ENCODE results near the gene BRINP1. TPM values are rescaled to one million over a fixed set of nuclear protein-coding genes. Genes with fewer than 3 reads are reported as not detected.

The BRINP1 gene
- total RNA-seq, 2 experiments from 2014 or later = not detected

DNA sequence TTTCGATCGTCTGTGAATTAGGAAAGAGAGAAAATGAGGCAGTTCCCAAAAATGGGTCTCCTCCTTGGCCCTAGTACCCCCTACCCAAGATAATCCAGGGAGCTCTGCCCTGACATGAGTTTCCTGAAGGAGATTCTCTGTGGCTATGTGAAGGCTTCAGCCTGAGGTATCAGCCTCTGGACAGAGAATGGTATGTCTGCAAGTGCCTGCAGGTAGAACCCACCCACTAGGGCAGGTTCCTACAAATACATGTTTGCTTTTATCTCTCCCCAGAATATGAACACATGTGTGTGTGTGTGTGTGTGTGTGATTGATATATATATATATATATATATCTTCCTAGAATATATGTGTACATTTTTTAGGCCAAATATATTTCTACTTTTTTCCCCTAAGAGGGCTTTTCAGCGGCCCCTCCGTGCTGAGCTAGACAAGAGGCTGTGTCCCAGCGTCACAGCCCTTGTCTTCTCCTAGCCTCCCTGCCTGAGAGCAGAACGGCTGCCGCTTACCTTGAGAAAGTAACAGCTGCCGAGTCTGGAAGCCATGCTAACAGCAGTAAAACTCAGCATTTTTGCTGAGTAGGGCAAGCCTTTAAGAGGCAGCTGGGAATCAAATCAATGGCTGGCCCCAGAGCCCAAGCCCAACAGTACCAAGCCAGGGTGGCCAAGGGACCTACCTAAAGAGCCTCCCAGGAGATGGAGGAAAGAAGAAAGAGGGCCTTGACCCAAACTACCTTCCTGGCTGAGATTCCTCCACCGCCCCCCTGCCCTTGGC lies 2.1 kb downstream of the BRINP1 start:
- peaks cover 5% of the 10 kb centered on the region for H3K9me3 Mint-ChIP-seq
- CTCF ChIA-PET = no interaction called here

DNA sequence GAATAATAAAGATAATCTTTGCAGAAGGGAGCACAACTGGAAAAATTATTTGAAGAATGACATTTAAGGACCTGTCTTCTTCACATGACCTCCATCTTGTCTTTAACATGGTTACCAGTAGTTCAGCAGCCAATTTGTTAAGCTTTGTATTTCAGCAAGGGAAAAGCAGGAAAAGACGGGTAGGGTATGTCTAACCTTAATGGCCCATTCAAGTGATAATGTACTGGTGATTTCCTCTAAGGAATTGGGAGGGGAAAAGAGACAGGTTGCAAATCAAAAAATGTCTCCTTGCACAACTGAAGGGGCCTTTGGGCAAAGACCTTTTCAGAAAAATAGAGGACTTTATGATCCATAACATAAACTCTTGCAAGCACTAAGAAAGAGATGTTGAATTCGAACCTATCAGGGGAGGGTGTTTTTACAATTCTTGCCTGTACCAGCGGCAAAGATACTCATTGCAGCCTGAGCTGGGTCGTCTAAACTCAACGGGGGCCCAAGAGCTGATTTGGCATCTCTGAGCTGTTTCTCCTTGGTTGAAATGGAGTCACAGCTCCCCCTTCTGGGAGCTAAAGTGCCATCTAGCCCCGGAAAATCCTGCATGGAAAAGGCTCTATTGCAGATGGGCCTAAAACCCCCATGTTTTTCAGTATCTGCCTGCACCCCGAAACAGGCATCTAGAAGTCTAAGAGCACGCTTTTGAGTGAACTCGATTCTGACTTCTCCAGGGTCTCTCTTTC lies 3.8 kb downstream of the BRINP1 start:
- DNase-seq = no peak
- peaks cover 17% of the 10 kb centered on the region for H3K27me3 Mint-ChIP-seq
- CTCF ChIA-PET = interaction anchor here (0.6 kb wide), 1 partner anchor 243 kb away, joined by 6 read pairs; no protein-coding TSS in a partner anchor

More for the DNA sequence above, 2.1 kb downstream of the BRINP1 start:
- Mint-ChIP-seq H3K36me3 (ENCODE audit: low read depth) (peaks cover 3% of the 10 kb centered on the region), H3K27ac (no peak overlapping the region), H3K4me1 (no peaks in the 10 kb centered on the region), H3K27me3 (peaks cover 21% of the 10 kb centered on the region), H3K4me3 (no peak overlapping the region)
- POLR2A ChIA-PET = no interaction called here
- no peak for DNase-seq

GRCh38 chr9:119360237-119360636 lies 9.0 kb downstream of the BRINP1 start:
- Mint-ChIP-seq H3K9me3 (no peaks in the 10 kb centered on the region), H3K36me3 (ENCODE audit: low read depth) (no peaks in the 10 kb centered on the region), H3K4me3 (no peak overlapping the region), H3K4me1 (no peaks in the 10 kb centered on the region), H3K27me3 (no peaks in the 10 kb centered on the region), H3K27ac (no peak overlapping the region)
- DNase-seq = no peak
- ChIA-PET POLR2A (no interaction called here), CTCF (no interaction called here)

More for the DNA sequence above, 3.8 kb downstream of the BRINP1 start:
- POLR2A ChIA-PET = no interaction called here
- H3K27ac Mint-ChIP-seq = no peak overlapping the region
- H3K36me3 Mint-ChIP-seq (ENCODE audit: low read depth) = peaks cover 3% of the 10 kb centered on the region
- H3K9me3 Mint-ChIP-seq = no peaks in the 10 kb centered on the region
- no peak overlapping the region for H3K4me3 Mint-ChIP-seq
- H3K4me1 Mint-ChIP-seq = no peaks in the 10 kb centered on the region

DNA sequence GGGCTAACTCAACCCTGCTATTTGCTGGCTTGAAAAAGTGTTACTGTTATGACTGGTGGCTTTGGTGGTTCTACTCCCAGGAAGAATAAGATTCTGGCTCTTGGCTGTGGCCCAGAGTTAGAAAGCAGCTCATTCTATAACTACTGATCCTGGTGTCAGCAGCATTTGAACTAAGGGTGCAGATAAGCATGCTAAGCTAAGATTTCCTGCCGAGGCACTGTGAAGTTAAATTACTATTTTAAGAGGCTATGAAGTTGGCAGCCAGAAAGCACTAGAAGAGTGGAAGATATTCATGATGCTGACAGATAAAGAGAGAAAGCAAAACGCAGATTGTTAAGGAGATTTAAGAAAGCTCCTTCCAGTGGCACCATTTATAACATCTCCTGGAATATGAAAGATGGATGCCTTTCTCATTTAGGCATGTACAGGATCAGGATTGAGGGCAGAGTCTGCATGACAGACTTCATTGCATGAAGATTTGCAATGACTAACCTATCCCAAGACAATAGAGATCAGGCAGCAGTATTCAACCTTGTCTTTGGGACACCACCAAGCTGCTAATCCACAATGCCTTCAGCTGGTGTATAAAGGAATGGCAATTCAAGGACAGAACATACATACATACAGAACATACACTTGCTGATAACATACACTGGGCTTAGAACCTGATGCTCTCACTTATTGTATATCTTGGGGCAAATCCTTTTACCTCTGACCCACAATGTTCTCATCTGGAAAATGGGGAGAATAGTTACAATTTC lies 11.7 kb downstream of the BRINP1 start:
- ChIA-PET CTCF (no interaction called here), POLR2A (no interaction called here)
- Mint-ChIP-seq H3K27me3 (no peaks in the 10 kb centered on the region), H3K9me3 (no peaks in the 10 kb centered on the region), H3K27ac (no peak overlapping the region), H3K36me3 (ENCODE audit: low read depth) (no peaks in the 10 kb centered on the region), H3K4me3 (no peak overlapping the region), H3K4me1 (no peaks in the 10 kb centered on the region)
- DNase-seq = no peak

GRCh38 chr9:119349351-119349825 lies 19.8 kb downstream of the BRINP1 start:
- ChIA-PET CTCF (no interaction called here), POLR2A (no interaction called here)
- no peak for DNase-seq
- Mint-ChIP-seq H3K4me1 (no peaks in the 10 kb centered on the region), H3K36me3 (ENCODE audit: low read depth) (no peaks in the 10 kb centered on the region), H3K27ac (no peak overlapping the region), H3K9me3 (no peaks in the 10 kb centered on the region), H3K4me3 (no peak overlapping the region), H3K27me3 (no peaks in the 10 kb centered on the region)

DNA sequence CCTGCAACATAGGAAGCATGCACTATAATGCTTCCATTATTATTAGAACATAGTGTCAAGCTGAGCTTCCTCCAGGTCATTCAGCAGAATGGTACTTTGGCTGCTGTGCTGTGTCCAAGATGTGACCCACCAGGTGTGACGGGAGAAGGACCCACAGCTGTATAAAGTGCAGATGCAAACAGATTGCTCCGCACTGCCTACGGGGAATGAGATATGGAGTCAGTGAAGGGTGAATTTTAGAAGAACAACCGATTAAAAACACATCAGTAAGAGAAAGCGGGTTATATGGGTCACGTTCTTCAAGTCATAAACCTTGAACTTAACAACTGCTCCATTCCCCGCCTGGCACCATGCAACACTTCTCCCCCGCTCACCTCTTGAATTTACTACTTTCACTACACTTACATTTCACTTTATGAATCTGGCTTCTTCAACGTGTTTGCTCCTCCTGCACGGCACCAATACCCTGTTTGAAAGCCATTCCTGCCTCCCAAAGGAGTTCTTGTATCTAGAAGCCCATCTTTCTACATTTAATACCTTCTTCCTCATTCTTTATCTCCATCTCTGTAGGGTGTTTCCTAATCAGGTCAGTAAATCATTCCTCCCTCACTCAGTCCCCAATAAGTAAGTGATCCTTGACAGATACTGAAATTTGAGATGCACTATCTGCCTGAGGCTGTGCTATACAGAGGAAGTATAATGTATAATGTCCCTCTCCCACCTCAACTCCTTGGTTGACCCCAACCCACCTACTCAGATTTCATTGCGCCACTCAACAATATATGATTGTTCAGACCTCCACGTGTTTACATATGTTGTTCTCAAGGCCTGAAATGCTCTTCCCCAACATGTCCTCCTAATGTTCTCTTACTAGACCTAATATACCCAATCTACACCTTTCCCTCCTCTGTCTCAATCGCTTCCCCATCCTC lies 25.9 kb downstream of the BRINP1 start:
- POLR2A ChIA-PET = no interaction called here
- H3K27ac Mint-ChIP-seq = no peak overlapping the region
- H3K36me3 Mint-ChIP-seq (ENCODE audit: low read depth) = no peaks in the 10 kb centered on the region
- no peak overlapping the region for H3K4me3 Mint-ChIP-seq
- CTCF ChIA-PET = no interaction called here
- no peak for DNase-seq
- H3K9me3 Mint-ChIP-seq = no peaks in the 10 kb centered on the region
- no peaks in the 10 kb centered on the region for H3K4me1 Mint-ChIP-seq
- H3K27me3 Mint-ChIP-seq = no peaks in the 10 kb centered on the region

GRCh38 chr9:119339056-119339455 lies 30.2 kb downstream of the BRINP1 start:
- Mint-ChIP-seq H3K9me3 (no peaks in the 10 kb centered on the region), H3K27ac (no peak overlapping the region), H3K36me3 (ENCODE audit: low read depth) (no peaks in the 10 kb centered on the region), H3K27me3 (no peaks in the 10 kb centered on the region), H3K4me3 (no peak overlapping the region), H3K4me1 (no peaks in the 10 kb centered on the region)
- ChIA-PET POLR2A (no interaction called here), CTCF (no interaction called here)
- no peak for DNase-seq

DNA sequence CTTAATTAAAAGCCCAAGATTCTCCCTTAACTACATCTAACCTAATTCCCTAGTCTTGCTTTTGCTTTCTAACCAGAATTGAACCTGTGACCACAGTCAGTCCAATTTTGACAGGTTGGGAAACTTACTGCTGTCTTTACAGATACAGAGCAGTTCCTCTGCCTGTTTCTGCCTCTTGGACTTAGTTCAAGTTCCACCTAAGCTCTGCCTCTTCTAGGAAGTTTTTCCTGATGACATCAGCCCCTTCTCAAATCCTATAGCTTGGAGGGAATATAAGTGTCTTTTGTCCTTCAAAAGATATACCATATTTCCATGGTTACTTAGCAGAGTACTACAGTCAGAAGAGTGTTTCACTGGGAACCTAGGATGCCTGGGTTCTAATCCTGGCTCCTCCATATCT lies 31.7 kb downstream of the BRINP1 start:
- no peaks in the 10 kb centered on the region for H3K9me3 Mint-ChIP-seq
- no peak for DNase-seq
- no peaks in the 10 kb centered on the region for H3K4me1 Mint-ChIP-seq
- CTCF ChIA-PET = no interaction called here
- no peak overlapping the region for H3K4me3 Mint-ChIP-seq
- POLR2A ChIA-PET = no interaction called here
- H3K27me3 Mint-ChIP-seq = no peaks in the 10 kb centered on the region
- H3K36me3 Mint-ChIP-seq (ENCODE audit: low read depth) = no peaks in the 10 kb centered on the region
- H3K27ac Mint-ChIP-seq = no peak overlapping the region

- H3K36me3 Mint-ChIP-seq (ENCODE audit: low read depth) = no peaks in the 10 kb centered on the region
- no peak overlapping the region for H3K4me3 Mint-ChIP-seq
- no peak for DNase-seq
- H3K27me3 Mint-ChIP-seq = no peaks in the 10 kb centered on the region
- peaks cover 4% of the 10 kb centered on the region for H3K9me3 Mint-ChIP-seq
- ChIA-PET CTCF (no interaction called here), POLR2A (no interaction called here)
- H3K27ac Mint-ChIP-seq = no peak overlapping the region
- no peaks in the 10 kb centered on the region for H3K4me1 Mint-ChIP-seq
These were observed 34.5 kb downstream of the BRINP1 start for GRCh38 chr9:119334745-119335144.

DNA sequence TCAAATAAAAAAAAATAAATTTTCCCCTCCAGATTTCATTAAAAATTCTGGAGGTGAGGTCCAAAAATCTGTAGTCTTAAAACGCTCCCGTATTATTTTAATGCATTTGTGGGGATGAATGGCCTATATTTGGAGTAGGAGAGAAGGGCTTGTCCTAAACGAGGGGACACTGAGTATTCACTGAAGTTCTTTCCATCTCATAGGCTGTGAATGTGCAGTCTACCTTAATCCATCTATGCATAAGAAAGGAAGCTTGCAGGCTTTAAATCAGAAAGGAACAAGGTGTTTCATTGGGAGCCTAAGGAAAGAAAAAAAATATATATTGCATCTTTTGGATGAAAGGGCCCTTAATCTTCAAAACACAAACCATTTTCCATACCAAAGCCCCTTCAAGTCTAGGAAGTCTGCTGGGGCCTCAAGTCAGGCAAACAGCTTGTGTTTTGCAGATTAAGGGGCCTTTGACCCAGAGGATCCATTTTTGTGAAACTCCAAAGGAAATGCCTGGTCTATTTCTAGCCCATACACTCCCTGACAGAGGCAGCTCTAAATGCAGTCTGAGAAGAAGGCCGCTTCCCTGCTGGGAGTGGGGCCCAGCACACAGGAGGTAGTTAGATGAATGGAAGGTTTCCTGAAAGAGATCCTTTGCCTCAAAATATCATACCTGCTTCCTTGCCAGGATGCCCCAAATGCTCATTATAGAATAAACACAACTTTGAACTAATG lies 35.6 kb downstream of the BRINP1 start:
- no peaks in the 10 kb centered on the region for H3K36me3 Mint-ChIP-seq (ENCODE audit: low read depth)
- DNase-seq = no peak
- ChIA-PET POLR2A (no interaction called here), CTCF (no interaction called here)
- H3K4me1 Mint-ChIP-seq = no peaks in the 10 kb centered on the region
- H3K9me3 Mint-ChIP-seq = peaks cover 6% of the 10 kb centered on the region
- no peak overlapping the region for H3K27ac Mint-ChIP-seq
- H3K27me3 Mint-ChIP-seq = no peaks in the 10 kb centered on the region
- H3K4me3 Mint-ChIP-seq = no peak overlapping the region

- H3K27me3 Mint-ChIP-seq = no peaks in the 10 kb centered on the region
- H3K36me3 Mint-ChIP-seq (ENCODE audit: low read depth) = no peaks in the 10 kb centered on the region
- no peak overlapping the region for H3K4me3 Mint-ChIP-seq
- peaks cover 13% of the 10 kb centered on the region for H3K9me3 Mint-ChIP-seq
- DNase-seq = no peak
- ChIA-PET POLR2A (no interaction called here), CTCF (no interaction called here)
- no peak overlapping the region for H3K27ac Mint-ChIP-seq
- no peaks in the 10 kb centered on the region for H3K4me1 Mint-ChIP-seq
These were observed 36.7 kb downstream of the BRINP1 start for GRCh38 chr9:119332522-119332921.

- H3K27ac Mint-ChIP-seq = no peak overlapping the region
- H3K4me1 Mint-ChIP-seq = no peaks in the 10 kb centered on the region
- H3K4me3 Mint-ChIP-seq = no peak overlapping the region
- POLR2A ChIA-PET = no interaction called here
- DNase-seq = no peak
- H3K36me3 Mint-ChIP-seq (ENCODE audit: low read depth) = no peaks in the 10 kb centered on the region
- peaks cover 17% of the 10 kb centered on the region for H3K9me3 Mint-ChIP-seq
- no peaks in the 10 kb centered on the region for H3K27me3 Mint-ChIP-seq
- CTCF ChIA-PET = no interaction called here
These were observed 47.1 kb downstream of the BRINP1 start for GRCh38 chr9:119322184-119322583.
